GM18870 (cell line): Measurements from ENCODE around the gene TDRD7.
A peak's percentile ranks its signal among the peaks of the same experiment; 100 is the strongest.

ENCODE experiments used
- ATAC-seq: cut with Tn5 transposase; IDR thresholded peaks from one replicate; pipeline ENCODE4 v1.9.1; 2021; ENCODE audit warnings: moderate library complexity; ENCODE audit not compliant: unreplicated experiment

TDRD7 gene

GRCh38 chr9:97387504-97387886, 24.4 kb upstream of the TDRD7 start:
- no peak for ATAC-seq

- ATAC-seq = no peak
Observed at GRCh38 chr9:97387936-97388684, 23.8 kb upstream of the TDRD7 start.

DNA sequence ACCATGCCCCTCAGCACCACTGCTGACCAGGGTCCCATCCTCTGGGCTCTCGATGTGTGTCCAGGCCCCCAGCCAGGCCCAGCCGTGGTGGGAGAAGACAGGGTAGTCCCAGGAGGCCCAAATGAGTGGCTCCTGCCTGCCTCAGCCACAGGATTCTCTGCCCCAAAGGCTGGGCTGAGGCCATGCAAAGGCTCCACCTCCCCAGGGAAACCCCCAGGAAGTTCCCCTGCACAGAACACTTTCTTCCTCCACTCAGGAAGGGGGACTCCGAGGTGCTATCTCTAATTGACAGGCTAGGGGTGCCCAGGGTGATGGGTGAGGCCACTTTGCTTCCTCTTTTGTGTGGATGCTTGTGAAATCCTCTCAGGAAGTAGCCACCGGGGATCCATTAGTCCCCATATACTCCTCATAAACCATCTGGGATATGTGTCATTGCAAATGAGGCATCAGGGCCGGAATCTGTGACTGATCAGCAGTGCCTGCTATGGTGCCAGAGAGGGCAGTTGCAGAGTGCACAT, 23.1 kb upstream of the TDRD7 start:
- peak; percentile 72 for ATAC-seq

DNA sequence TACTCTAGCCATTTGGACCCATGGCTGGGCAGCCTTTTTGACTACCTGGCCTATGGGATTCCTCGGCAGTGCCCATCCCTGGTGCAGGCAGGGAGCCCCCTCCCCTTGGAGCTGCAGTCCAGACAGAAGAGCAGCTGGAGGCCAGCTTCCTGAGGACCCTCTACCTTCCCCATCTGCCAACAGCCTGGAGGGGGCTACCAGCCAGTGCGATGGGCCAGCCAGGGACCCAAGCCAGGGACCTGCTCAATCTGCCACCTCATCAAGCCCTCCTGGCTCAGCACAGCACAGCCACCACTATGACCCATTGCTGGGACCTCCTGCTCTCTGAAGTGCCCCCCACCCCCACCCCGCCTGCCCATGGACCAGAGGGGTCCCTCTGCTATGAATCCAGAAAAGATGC, 22.6 kb upstream of the TDRD7 start:
- no peak for ATAC-seq

- no peak for ATAC-seq
Observed at GRCh38 chr9:97390791-97391406, 21.0 kb upstream of the TDRD7 start.

DNA sequence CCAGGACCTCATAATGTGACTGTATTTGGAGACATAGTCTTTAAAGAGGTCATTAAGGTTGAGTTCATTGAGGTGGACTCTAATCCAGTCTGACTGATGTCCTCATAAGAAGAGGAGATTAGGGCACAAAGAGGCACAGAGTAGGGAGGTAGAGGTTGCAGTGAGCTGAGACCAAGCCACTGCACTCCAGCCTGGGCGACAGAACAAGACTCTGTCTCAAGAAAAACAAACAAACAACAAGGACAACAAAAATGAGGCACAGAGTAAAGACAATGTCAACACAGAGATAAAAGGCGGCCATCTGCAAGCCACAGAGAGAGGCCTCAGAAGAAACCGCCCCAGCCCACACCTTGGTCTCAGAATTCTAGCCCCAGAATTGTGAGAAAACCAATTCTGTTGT, 17.0 kb upstream of the TDRD7 start:
- no peak for ATAC-seq

- ATAC-seq = no peak
Observed at GRCh38 chr9:97395745-97396144, 16.2 kb upstream of the TDRD7 start.

DNA sequence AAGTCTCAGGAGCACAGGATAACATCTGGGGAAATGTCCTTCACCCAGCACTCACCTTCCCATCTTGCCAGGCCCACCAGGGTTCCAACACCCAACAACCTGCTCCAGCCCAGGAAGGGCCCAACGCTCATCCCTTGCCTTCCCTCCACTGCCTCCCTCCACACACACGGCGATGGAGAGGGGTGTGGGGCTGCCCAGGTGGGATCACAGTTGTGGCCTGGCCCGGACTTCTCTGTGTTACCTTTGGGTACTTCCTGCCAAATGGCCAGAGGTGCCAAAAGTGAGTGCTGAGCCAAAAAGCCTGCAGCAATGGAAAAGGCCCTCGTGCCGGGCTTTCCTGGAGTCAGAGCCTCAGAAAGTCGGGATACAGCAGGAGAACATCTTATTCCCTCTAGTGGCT, 15.6 kb upstream of the TDRD7 start:
- ATAC-seq = no peak

DNA sequence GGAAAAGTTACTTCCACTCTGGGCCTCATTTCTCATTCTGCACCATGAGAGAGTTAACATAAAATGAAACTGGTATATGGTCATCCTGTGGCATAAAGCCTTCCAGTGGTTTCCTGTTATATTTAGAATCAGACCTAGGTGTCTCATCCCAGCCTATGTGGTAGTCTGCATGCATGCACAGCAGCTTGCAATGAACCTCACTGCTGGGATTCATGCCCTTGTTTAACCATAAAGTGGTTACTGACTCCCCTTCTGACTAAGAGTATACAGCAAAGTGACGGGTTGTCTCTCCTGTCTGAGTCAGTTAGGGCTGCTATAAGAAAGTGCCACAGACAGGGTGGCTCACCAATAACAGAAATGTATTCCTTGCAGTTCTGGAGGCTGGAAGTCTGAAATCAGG, 14.7 kb upstream of the TDRD7 start:
- ATAC-seq = peak; percentile 80

DNA sequence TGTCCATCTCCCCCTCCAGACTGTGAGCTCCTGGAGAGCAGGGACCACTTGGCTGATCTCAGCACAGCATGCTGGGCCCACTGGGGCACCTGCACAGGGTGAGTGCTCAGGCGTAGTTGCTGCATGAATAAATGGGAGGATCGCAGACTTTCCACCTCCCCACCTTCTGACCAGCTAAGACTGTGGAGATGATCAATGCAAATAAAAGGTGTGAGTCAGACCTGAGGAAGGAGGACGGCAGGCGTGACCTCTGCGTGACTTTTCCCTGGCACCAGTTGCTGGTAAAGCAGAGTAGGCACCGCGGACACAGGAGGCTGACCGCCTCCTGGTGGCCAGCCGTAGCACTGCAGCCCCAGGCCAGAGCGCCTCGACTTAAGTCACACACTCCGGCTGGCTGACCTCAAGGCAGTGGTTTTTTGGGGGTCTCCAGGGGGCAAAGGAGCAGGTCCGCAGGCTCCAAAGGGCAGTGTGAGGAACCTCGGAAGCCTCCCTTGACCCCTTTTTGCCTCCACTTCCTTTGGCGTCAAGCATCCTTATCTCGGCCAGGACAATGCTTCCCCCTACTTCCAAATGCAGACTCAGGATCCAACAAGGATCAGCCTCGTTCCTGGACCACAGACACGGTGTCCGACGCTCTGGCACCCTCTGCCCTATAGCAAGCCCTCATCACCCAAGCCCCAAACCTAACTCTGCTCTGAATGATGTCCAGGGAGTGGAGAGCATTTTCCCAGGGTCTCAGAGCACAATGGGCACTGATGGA, 12.7 kb upstream of the TDRD7 start:
- ATAC-seq = no peak

- ATAC-seq = no peak
Observed at GRCh38 chr9:97403746-97404316, 8.1 kb upstream of the TDRD7 start.

- no peak for ATAC-seq
Observed at GRCh38 chr9:97405551-97405950, 6.3 kb upstream of the TDRD7 start.

GRCh38 chr9:97406620-97407177, 5.2 kb upstream of the TDRD7 start:
- no peak for ATAC-seq

GRCh38 chr9:97408562-97408961, 3.3 kb upstream of the TDRD7 start:
- ATAC-seq = no peak

DNA sequence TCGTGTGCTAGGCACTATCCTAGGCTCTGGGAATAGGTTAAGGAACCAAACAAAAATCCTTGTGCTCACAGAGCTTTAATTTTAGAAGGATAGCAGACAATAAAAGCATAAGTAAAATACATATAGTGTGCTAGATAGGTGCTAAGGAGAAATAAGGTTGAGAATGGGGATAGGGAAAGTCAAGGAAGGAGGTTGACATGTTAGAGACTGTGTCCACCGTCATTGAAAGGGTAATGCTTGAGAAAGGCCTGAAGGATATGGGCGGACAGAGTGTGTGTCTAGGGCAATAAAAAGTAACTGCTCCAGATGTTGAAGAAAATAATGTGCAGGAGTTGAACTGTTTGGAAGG, 482 bp upstream of the TDRD7 start:
- peak; percentile 38 for ATAC-seq

DNA sequence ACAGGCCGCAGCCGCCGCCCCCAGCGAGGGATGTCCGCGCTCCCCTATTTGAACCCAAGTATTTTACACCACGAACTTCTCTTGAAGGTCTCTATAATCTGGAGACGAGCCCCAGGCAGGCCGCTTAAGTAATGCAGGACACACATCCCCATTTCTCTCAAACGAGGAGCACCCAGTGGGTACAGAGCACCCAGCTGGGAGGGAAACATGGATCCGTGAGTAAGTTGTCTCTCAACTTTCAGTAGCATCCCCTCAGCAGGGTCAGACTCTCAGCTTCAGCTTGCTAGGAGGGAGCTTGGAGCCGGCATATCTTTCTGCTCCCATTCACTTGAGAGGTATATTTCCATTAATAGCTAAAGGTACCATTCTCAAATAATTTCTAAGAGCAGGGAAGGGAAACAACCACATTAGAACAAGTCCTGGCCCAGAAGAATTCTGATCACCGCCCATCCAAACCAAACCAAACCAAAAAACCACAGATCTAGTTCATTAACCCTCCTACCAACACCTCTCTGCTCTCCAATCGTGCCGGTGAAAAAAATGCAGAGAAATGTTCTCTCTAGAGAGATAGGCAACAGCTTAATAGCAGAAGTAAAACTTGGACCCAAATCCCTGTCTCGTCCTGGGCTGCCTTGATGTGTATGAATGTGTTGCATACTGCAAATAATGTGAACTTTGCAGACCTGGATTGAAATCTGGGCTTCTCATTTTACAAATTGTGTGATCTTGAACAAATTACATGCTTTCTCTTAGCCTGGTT, 910 bp downstream of the TDRD7 start:
- ATAC-seq = peak; percentile 19

GRCh38 chr9:97413462-97413861, 1.6 kb downstream of the TDRD7 start:
- no peak for ATAC-seq

DNA sequence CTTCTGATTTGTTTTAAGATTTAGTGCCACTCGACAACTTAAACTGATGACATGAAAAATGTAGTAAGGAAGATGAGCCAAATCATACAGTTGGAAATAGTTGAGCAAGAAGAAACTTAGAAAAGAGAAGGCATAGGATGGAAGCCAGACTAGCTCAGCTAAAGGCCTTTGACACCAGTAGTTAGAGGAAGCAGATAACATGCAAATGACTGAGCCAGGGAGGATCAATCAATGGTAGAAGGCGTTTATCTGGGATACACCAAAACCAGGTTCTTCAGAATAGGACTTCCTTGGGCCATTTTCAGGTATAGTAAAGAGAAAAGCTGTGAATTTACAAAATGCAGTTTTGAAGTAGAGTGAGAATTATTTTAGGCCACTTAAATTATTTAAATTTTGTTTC, 3.2 kb downstream of the TDRD7 start:
- ATAC-seq = no peak

GRCh38 chr9:97418880-97419279, 7.0 kb downstream of the TDRD7 start:
- no peak for ATAC-seq

DNA sequence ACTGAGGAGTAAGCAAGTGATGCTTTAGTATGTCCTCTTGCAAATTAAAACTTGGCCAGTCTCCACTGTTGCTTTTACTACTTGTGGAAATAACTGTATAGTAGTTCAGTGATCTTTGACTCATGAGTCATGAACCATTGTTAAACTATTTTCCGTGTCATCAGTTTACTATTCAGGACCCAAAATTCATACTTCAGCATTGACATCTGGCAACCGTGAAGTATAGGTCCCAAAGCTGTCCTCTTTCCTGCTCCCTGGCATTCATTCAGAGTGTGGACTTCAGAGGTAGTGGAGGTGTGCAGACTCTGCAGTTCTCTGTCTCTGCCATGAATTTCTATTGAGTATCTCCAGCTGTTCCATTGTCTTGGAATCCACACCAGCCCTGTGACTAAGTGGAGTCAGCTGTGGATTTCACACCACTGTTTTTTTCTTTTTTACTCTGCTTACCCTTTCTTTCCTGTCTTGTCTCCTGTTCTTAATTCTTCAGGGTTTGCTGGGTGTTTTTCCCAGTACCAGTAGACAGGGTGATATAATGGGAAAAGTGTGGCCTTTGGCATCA, 7.5 kb downstream of the TDRD7 start:
- no peak for ATAC-seq
